LNCaP clone FGC (cell line): ENCODE data around the gene RPL10L.

Experiments used
- DNase-seq: peaks from one replicate; pipeline ENCODE4 v3.0.0-alpha.2; 2011; ENCODE audit warnings: low read depth
- H3K4me3 ChIP-seq: 2 replicates; pipeline ENCODE4 v1.5.1; 2011; ENCODE audit warnings: mild to moderate bottlenecking, low read depth, low read length, control low read depth
- CTCF ChIP-seq: IDR thresholded peaks from 2 replicates; pipeline ENCODE4 v1.5.1; 2012; ENCODE audit warnings: mild to moderate bottlenecking; ENCODE audit not compliant: control insufficient read depth, insufficient read depth; ENCODE audit errors: extremely low read depth

Gene RPL10L

GRCh38 chr14:46646796-46647195 lies 4.8 kb downstream of the RPL10L start:
- DNase-seq, result no peak
- no peak for TF ChIP-seq CTCF
- H3K4me3 ChIP-seq, result no peak overlapping the region

GRCh38 chr14:46626876-46627275 lies 24.7 kb downstream of the RPL10L start:
- TF ChIP-seq CTCF, result no peak
- DNase-seq, result no peak
- no peak overlapping the region for H3K4me3 ChIP-seq
